ENCODE results near the gene THOC5.

The THOC5 gene

DNA sequence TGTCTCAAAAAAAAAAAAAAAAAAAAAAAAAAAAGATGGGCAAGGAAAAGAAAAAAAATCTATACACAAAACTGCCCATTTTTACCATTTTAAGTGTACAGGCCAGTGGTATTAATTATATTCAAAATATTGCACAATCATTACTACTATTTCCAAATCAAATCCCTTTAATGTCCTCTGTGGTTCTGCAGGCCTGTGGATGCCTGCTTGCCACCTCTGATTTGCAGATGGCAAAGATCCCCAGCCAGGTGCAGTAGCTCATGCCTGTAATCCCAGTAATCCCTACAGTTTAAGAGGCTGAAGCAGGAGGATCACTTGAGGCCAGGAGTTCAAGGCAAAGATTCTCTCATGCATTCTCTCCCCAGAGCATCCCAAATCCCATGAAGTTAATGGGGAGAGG lies 95.0 kb downstream of the THOC5 start:
- TF ChIP-seq POLR2A (IDR thresholded peaks at IDR 0.05; ENCODE audit: low read length) (no peak), GATA1 (IDR thresholded peaks at IDR 0.05; ENCODE audit: low read depth, low read length) (no peak)
- DNase-seq = no peak

DNA sequence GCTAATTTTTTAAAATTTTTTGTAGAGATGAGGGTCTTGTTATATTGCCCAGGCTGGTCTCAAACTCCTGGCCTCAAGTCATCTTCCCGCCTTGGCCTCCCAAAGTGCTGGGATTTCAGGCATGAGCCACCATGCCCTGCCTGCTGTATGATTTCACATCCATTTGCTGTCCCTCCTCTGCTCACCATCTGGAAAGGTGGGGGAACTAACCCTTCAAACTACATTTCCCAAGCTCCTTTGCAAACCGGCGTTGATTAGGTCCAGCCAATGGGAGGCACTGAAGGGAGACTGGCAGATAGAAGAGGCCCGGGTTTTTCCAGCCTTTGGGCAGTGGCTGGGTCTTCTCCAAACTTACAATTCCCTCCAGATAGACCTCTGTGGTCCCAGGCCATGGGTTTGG lies 95.8 kb downstream of the THOC5 start:
- DNase-seq = peak; percentile 41 to 56
- TF ChIP-seq POLR2A (IDR thresholded peaks at IDR 0.05; ENCODE audit: low read length) (no peak), GATA1 (IDR thresholded peaks at IDR 0.05; ENCODE audit: low read depth, low read length) (no peak)

DNA sequence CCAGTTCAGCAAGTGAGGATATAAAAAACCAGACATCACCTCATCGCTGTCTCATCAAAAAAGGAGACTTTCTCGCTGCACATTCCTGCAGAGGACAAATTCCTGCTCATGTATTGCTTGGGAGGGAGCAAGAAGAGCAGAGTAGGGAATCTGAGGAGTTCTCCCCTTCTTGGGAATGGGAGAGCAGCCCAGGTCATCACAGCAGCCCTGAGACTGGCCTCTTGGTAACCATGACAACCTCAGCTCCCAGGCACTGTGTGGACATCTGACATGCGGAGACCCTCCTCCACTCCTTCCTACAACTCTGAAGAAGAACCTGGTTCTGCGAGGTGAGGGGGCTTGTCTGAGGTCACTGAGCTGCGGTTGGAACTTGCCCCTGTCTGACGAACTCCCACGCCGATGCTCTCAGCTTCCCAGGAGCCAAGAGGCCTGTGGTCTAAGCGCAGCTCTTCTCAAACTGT lies 97.3 kb downstream of the THOC5 start:
- TF ChIP-seq POLR2A (IDR thresholded peaks at IDR 0.05; ENCODE audit: low read length) (no peak), GATA1 (IDR thresholded peaks at IDR 0.05; ENCODE audit: low read depth, low read length) (no peak)

More for the DNA sequence above, 97.3 kb downstream of the THOC5 start:
- DNase-seq = no peak

Data from erythroblast (primary cell).